Neural cell (in vitro differentiated cells): Measurements from ENCODE around the gene CETP. TPM values are rescaled to one million over a fixed set of nuclear protein-coding genes. Genes with fewer than 3 reads are reported as not detected.

Experiments
- H2AFZ ChIP-seq: fragments of 200-600, 300-800 bp; sonication (generic), shearing (Covaris generic); 2 replicates; pipeline ENCODE4 v1.6.0; 2014; ENCODE audit warnings: low read depth, mild to moderate bottlenecking, antibody characterized with exemption, low read length, moderate library complexity
- H3F3A ChIP-seq: fragments of 200-600 bp; shearing (Covaris generic); 2 replicates; pipeline ENCODE4 v1.6.1; 2016; ENCODE audit warnings: mild to moderate bottlenecking, moderate library complexity, mixed read lengths, antibody characterized with exemption, low read length; ENCODE audit not compliant: insufficient read depth, poor library complexity, severe bottlenecking
- H3K27ac ChIP-seq: fragments of 200-600, 300-800 bp; sonication (generic), shearing (Covaris generic); 2 replicates; pipeline ENCODE4 v1.5.1; 2014; ENCODE audit warnings: mild to moderate bottlenecking, low read length, moderate library complexity
- H3K27me3 ChIP-seq: fragments of 300-800, 200-600 bp; sonication (generic), shearing (Covaris generic); 2 replicates; pipeline ENCODE4 v1.6.0; 2014; ENCODE audit warnings: mild to moderate bottlenecking, low read depth, low read length, moderate library complexity; ENCODE audit not compliant: insufficient read depth
- H3K36me3 ChIP-seq: fragments of 300-800, 200-600 bp; sonication (generic), shearing (Covaris generic); 2 replicates; pipeline ENCODE4 v1.5.1; 2014; ENCODE audit warnings: mild to moderate bottlenecking, antibody characterized with exemption, low read length, moderate library complexity; ENCODE audit not compliant: insufficient read depth
- H3K4me2 ChIP-seq: fragments of 300-800, 200-600 bp; sonication (generic), shearing (Covaris generic); 2 replicates; pipeline ENCODE4 v1.6.0; 2014; ENCODE audit warnings: mild to moderate bottlenecking, low read length
- H3K4me3 ChIP-seq: fragments of 300-800, 200-600 bp; sonication (generic), shearing (Covaris generic); 2 replicates; pipeline ENCODE4 v1.5.1; 2014; ENCODE audit warnings: mild to moderate bottlenecking, low read length, moderate library complexity
- H3K79me2 ChIP-seq: fragments of 200-600 bp; shearing (Covaris generic); replicated peaks from 2 replicates; pipeline ENCODE4 v1.6.0; 2014; ENCODE audit warnings: mild to moderate bottlenecking, low read length, moderate library complexity; ENCODE audit not compliant: insufficient read depth
- H3K9ac ChIP-seq: fragments of 300-800, 200-600 bp; sonication (generic), shearing (Covaris generic); 2 replicates; pipeline ENCODE4 v1.6.1; 2016; ENCODE audit warnings: mild to moderate bottlenecking, low read length, mixed read lengths
- H3K9me2 ChIP-seq: fragments of 200-600 bp; shearing (Covaris generic); 2 replicates; pipeline ENCODE4 v1.6.1; 2016; ENCODE audit warnings: mild to moderate bottlenecking, low read length, mixed read lengths; ENCODE audit not compliant: insufficient read depth
- H3K9me3 ChIP-seq: fragments of 200-600, 300-800 bp; sonication (generic), shearing (Covaris generic); 2 replicates; pipeline ENCODE4 v1.6.1; 2016; ENCODE audit warnings: mild to moderate bottlenecking, mixed run types, low read length, moderate library complexity, mixed read lengths
- H4K20me1 ChIP-seq: fragments of 200-600 bp; shearing (Covaris generic); 2 replicates; pipeline ENCODE4 v1.6.1; 2016; ENCODE audit warnings: mild to moderate bottlenecking, mixed run types; ENCODE audit not compliant: insufficient read depth
- EP300 ChIP-seq: fragments of 450-650 bp; conservative IDR thresholded peaks from 2 replicates; pipeline ENCODE4 v1.6.1; 2014; ENCODE audit warnings: antibody characterized with exemption, mild to moderate bottlenecking, moderate library complexity; ENCODE audit not compliant: poor library complexity, severe bottlenecking
- EZH2 ChIP-seq: fragments of 200-600, 300-800 bp; shearing (Covaris generic), sonication (generic); IDR thresholded peaks from 2 replicates; pipeline ENCODE4 v1.6.1; 2014; ENCODE audit warnings: antibody characterized with exemption, low read length, borderline replicate concordance, mild to moderate bottlenecking; ENCODE audit not compliant: insufficient read depth, poor library complexity, severe bottlenecking
- MXI1 ChIP-seq: fragments of 450-650 bp; conservative IDR thresholded peaks from 2 replicates; pipeline ENCODE4 v1.6.1; 2014; ENCODE audit warnings: antibody characterized with exemption, mild to moderate bottlenecking; ENCODE audit not compliant: poor library complexity, severe bottlenecking
- POLR2AphosphoS5 ChIP-seq: IDR thresholded peaks from 2 replicates; pipeline ENCODE4 v1.6.1; 2012
- RAD21 ChIP-seq: fragments of 450-650 bp; conservative IDR thresholded peaks from 2 replicates; pipeline ENCODE4 v1.6.1; 2014; ENCODE audit warnings: antibody characterized with exemption, mild to moderate bottlenecking, moderate library complexity
- REST ChIP-seq: IDR thresholded peaks from 2 replicates; pipeline ENCODE4 v1.6.1; 2012; ENCODE audit warnings: borderline replicate concordance
- SMC3 ChIP-seq: fragments of 450-650 bp; conservative IDR thresholded peaks from 2 replicates; pipeline ENCODE4 v1.6.1; 2014; ENCODE audit warnings: antibody characterized with exemption, mild to moderate bottlenecking, moderate library complexity; ENCODE audit not compliant: poor library complexity
- TAF1 ChIP-seq: IDR thresholded peaks from 2 replicates; pipeline ENCODE4 v1.6.1; 2012; ENCODE audit warnings: low read depth
- polyA plus RNA-seq: library from polyadenylated mRNA; depleted of rRNA; stranded (reverse); fragments of >200 nt; gene quantifications from 2 replicates; pipeline ENCODE4 v1.2.3, GENCODE V29; 2014
- TF ChIP-seq, protein P1 (sequence below): fragments of 450-650 bp; IDR thresholded peaks from 2 replicates; pipeline ENCODE4 v1.5.1; 2014; ENCODE audit warnings: antibody characterized with exemption, mild to moderate bottlenecking, moderate library complexity; ENCODE audit not compliant: poor library complexity, severe bottlenecking

Gene CETP
- polyA plus RNA-seq, 1 donor from 2014 or later = not detected

DNA sequence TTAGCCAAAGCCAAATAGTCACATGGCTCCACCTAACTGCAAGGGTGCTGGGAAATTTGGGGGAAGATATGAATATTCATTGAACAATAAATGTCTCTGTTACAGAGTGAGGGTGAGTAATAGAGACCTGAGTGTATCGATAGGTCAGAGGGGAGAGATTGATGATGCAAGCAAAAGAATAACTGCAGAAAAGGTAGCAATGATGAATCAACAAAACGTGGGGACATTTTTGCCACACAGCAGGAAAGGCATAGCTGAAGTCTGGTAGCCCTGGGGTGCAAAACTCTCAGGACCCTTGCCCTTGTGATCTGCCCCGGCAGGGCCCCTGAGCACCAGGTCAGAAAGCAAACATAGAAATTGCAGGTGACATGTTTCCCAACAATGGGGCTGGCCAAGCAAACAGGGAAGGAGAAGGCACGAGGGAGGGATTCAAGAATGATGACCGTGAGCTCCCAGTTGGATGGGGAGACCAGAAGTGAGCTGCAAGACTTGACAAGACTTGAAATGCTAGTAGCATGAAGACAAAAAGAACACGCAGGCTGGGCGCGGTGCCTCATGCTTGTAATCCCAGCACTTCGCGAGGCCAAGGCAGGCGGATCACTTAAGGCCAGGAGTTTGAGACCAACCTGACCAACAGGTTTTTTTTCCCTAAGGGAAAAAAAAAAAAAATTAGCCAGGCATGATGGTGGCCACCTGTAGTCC is 42.5 kb upstream of the CETP start:
- Histone ChIP-seq H3K79me2 (no peaks in the 10 kb centered on the region), H3K9ac (no peak overlapping the region), H4K20me1 (no peaks in the 10 kb centered on the region), H3K9me2 (no peaks in the 10 kb centered on the region), H3K36me3 (no peaks in the 10 kb centered on the region), H3K4me3 (no peak overlapping the region), H2AFZ (no peak overlapping the region), H3F3A (no peaks in the 10 kb centered on the region), H3K4me2 (no peak overlapping the region), H3K9me3 (no peaks in the 10 kb centered on the region), H3K27ac (no peak overlapping the region), H3K27me3 (no peaks in the 10 kb centered on the region)
- no peak for TF ChIP-seq MXI1
- no peak for TF ChIP-seq EP300
- TF ChIP-seq POLR2AphosphoS5 = no peak

GRCh38 chr16:56921571-56921970 is 40.2 kb upstream of the CETP start:
- Histone ChIP-seq H4K20me1 (no peaks in the 10 kb centered on the region), H3K9ac (no peak overlapping the region), H3K36me3 (no peaks in the 10 kb centered on the region), H3F3A (no peaks in the 10 kb centered on the region), H3K4me2 (no peak overlapping the region), H3K9me3 (no peaks in the 10 kb centered on the region), H2AFZ (no peak overlapping the region), H3K27me3 (no peaks in the 10 kb centered on the region), H3K9me2 (no peaks in the 10 kb centered on the region), H3K4me3 (no peak overlapping the region), H3K27ac (no peak overlapping the region), H3K79me2 (no peaks in the 10 kb centered on the region)
- TF ChIP-seq REST = no peak
- TF ChIP-seq TAF1 = no peak
- no peak for TF ChIP-seq RAD21
- no peak for TF ChIP-seq SMC3
- TF ChIP-seq, protein P1, sequence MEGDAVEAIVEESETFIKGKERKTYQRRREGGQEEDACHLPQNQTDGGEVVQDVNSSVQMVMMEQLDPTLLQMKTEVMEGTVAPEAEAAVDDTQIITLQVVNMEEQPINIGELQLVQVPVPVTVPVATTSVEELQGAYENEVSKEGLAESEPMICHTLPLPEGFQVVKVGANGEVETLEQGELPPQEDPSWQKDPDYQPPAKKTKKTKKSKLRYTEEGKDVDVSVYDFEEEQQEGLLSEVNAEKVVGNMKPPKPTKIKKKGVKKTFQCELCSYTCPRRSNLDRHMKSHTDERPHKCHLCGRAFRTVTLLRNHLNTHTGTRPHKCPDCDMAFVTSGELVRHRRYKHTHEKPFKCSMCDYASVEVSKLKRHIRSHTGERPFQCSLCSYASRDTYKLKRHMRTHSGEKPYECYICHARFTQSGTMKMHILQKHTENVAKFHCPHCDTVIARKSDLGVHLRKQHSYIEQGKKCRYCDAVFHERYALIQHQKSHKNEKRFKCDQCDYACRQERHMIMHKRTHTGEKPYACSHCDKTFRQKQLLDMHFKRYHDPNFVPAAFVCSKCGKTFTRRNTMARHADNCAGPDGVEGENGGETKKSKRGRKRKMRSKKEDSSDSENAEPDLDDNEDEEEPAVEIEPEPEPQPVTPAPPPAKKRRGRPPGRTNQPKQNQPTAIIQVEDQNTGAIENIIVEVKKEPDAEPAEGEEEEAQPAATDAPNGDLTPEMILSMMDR = no peak
- no peak for TF ChIP-seq EZH2
- no peak for TF ChIP-seq EP300
- TF ChIP-seq POLR2AphosphoS5 = no peak
